ENCODE measurements around the gene GALNT15. TPM values are rescaled to one million over a fixed set of nuclear protein-coding genes. Genes with fewer than 3 reads are reported as not detected.
A peak's percentile ranks its signal among the peaks of the same experiment; 100 is the strongest.

GALNT15 gene
- total RNA-seq (2012; rRNA removed) = 14.7 and 19.7 TPM in 2 replicates
- 11.0 and 12.8 TPM in 2 replicates for polyA plus RNA-seq (2012; rRNA removed)
- 8.5 and 15.7 TPM in 2 replicates for polyA plus RNA-seq (2012; cell fraction: cytosol; rRNA removed)
- polyA plus RNA-seq (2012; cell fraction: nucleus; rRNA removed; ENCODE audit: low replicate concordance) = 7.3 and 8.8 TPM in 2 replicates
- Bru-seq, nascent RNA = percentile 92 among the genes with signal in this experiment
- percentile 85 among the genes with signal in this experiment for BruChase-seq, experiment 1, labeled RNA remaining after a 6-hour chase
- BruChase-seq, experiment 2, labeled RNA remaining after a 2-hour chase = percentile 76 among the genes with signal in this experiment
- long read RNA-seq, full-length matches to known transcripts = 192 of 258 reads
- long read RNA-seq, partial matches to known transcripts = 36 of 258 reads
- long read RNA-seq, other reads (novel, unspliced or antisense) = 30 of 258 reads

- peak within 1 kb of the TSS; percentile 71 for H2AFZ ChIP-seq (replicated peaks; ENCODE audit: low read length, poor library complexity)
- H2BK15ac ChIP-seq (ENCODE audit: low read depth, low read length) = peak within 1 kb of the TSS; percentile 77; the same call in 2 of the 3 replicates
- peak within 1 kb of the TSS; percentile 93 for H3K14ac ChIP-seq (replicated peaks; ENCODE audit: low read depth, low read length)
- peak within 1 kb of the TSS; percentile 85 for H3K27ac ChIP-seq (ENCODE audit: insufficient read depth, low read length)
- H4K8ac ChIP-seq (ENCODE audit: low read depth in 2 of 2, low read length in 2 of 2) = peak within 1 kb of the TSS; percentile 67 to 87
- TF ChIP-seq BHLHE40 (IDR thresholded peaks at IDR 0.05; ENCODE audit: low read depth, low read length) (peak; percentile 67; the same call in 1 of the 2 replicates), CEBPB (IDR thresholded peaks at IDR 0.05; ENCODE audit: low read depth, low read length) (peak; percentile 98), CHD1 (IDR thresholded peaks at IDR 0.05; ENCODE audit: low read depth, low read length) (no peak), FOS (IDR thresholded peaks at IDR 0.05; ENCODE audit: low read depth, low read length) (peak; percentile 39; the same call in 1 of the 2 replicates), RCOR1 (IDR thresholded peaks at IDR 0.05; ENCODE audit: insufficient replicate concordance, low read length) (no peak), NFE2L2 (IDR thresholded peaks at IDR 0.05; ENCODE audit: low read depth, low read length) (no peak), ELK1 (IDR thresholded peaks at IDR 0.05; ENCODE audit: borderline replicate concordance, low read depth, low read length) (no peak), POLR2A (IDR thresholded peaks at IDR 0.05; ENCODE audit: low read depth, low read length) (peak; percentile 82), MXI1 (IDR thresholded peaks at IDR 0.05; ENCODE audit: borderline replicate concordance, low read depth, low read length) (0 out of 2 replicates have a peak, but pooled peaks have one; percentile 5), RAD21 (IDR thresholded peaks at IDR 0.05; ENCODE audit: low read length) (peak; percentile 24; the same call in 1 of the 2 replicates), SMC3 (IDR thresholded peaks at IDR 0.05; ENCODE audit: low read depth, low read length) (peak; percentile 34; the same call in 1 of the 2 replicates), MAZ (IDR thresholded peaks at IDR 0.05; ENCODE audit: borderline replicate concordance, low read depth, low read length) (peak; percentile 36; the same call in 1 of the 2 replicates), USF2 (IDR thresholded peaks at IDR 0.05; ENCODE audit: low read depth, low read length) (no peak), MAFK (IDR thresholded peaks at IDR 0.05; ENCODE audit: low read depth, low read length) (no peak)
- H3K4me1 ChIP-seq (ENCODE audit: control insufficient read depth, insufficient read depth, low read length) = peaks cover 30% of the 10 kb centered on the region
- H3K4ac ChIP-seq (ENCODE audit: low read depth, low read length) = peak within 1 kb of the TSS; percentile 99
- H3K23ac ChIP-seq (ENCODE audit: low read depth, low read length) = peak within 1 kb of the TSS; percentile 95
- in situ Hi-C loops (cut with MboI; ENCODE audit: low sequenced_read_pairs) (loop anchor here (5.0 kb wide), 1 partner anchor 112 kb away; no protein-coding TSS in a partner anchor), dilution Hi-C loops (cut with HindIII; ENCODE audit: low sequenced_read_pairs, unreplicated experiment) (no loop called here), intact Hi-C loops (cut with micrococcal nuclease) (loop anchor here (1.0 to 2.0 kb wide), 6 partner anchors 25 to 314 kb away; no protein-coding TSS in a partner anchor)
- DNase-seq (peak; percentile 98), ATAC-seq (ENCODE audit: low read depth) (peak; percentile 70)
- peaks cover 31% of the 10 kb centered on the region for H3K9me1 ChIP-seq (ENCODE audit: insufficient read depth, low read length)
- H3K27me3 ChIP-seq (ENCODE audit: control insufficient read depth, insufficient read depth, low read length) = no peaks in the 10 kb centered on the region
- peak within 1 kb of the TSS; percentile 76 for H3K4me3 ChIP-seq (ENCODE audit: insufficient read depth, low read depth, low read length)
- H3K36me3 ChIP-seq (ENCODE audit: control insufficient read depth, insufficient read depth, low read length) = peaks cover 3% of the 10 kb centered on the region
- WGBS, 2 experiments (ENCODE audit: extremely low coverage in 2 of 2, insufficient read length in 1 of 2) = 0% methylated on average over 1 of the region's 8 CpGs; no CpG with 5 or more reads in 1 of the 2 experiments
- H2BK120ac ChIP-seq (ENCODE audit: low read depth, low read length) = peak within 1 kb of the TSS; percentile 94
- ChIA-PET POLR2A (ENCODE audit: unreplicated experiment) (interaction anchor here (0.9 to 1.2 kb wide), 4 partner anchors 34 to 115 kb away, joined by 3 to 4 read pairs (median 4); no protein-coding TSS in a partner anchor), CTCF (interaction anchor here (0.9 to 1.6 kb wide), 4 partner anchors 106 to 127 kb away, joined by 3 to 7 read pairs (median 4); no protein-coding TSS in a partner anchor)
- H3K9me3 ChIP-seq (ENCODE audit: control insufficient read depth, insufficient read depth, low read length) = no peaks in the 10 kb centered on the region
- peak within 1 kb of the TSS; percentile 93 for H2BK20ac ChIP-seq (ENCODE audit: low read depth, low read length)
- H2AK9ac ChIP-seq (replicated peaks; ENCODE audit: low read depth, low read length, poor library complexity) = peak within 1 kb of the TSS; percentile 77
- peak within 1 kb of the TSS; percentile 99 for H4K91ac ChIP-seq (ENCODE audit: insufficient read depth, low read depth, low read length)
- peak within 1 kb of the TSS; percentile 96 for H3K9ac ChIP-seq (ENCODE audit: low read depth, low read length)
- H4K20me1 ChIP-seq (ENCODE audit: insufficient read depth, low read length) = no peaks in the 10 kb centered on the region
- H3K4me2 ChIP-seq (ENCODE audit: low read depth, low read length) = peak within 1 kb of the TSS; percentile 78
- H3K18ac ChIP-seq (ENCODE audit: low read depth, low read length) = peak within 1 kb of the TSS; percentile 89
- H3K79me1 ChIP-seq (ENCODE audit: low read depth in 1 of 2, low read length in 2 of 2) = peaks cover 18 to 43% of the 10 kb centered on the region in 2 experiments
- H2AK5ac ChIP-seq (ENCODE audit: low read depth, low read length) = peak within 1 kb of the TSS; percentile 88
- no TSS peak for BruUV-seq (replicated peaks)
- peak within 1 kb of the TSS; percentile 83 for H3K56ac ChIP-seq (ENCODE audit: extremely low read depth, insufficient read depth, low read length)
- H4K5ac ChIP-seq (ENCODE audit: low read depth, low read length) = peak within 1 kb of the TSS; percentile 79
- peak within 1 kb of the TSS; percentile 93 for H2BK5ac ChIP-seq (ENCODE audit: low read depth, low read length, poor library complexity, severe bottlenecking)
These were observed at the start of gene GALNT15 for GRCh38 chr3:16174389-16174788. Gene GALNT15, plus strand, starts transcription at chr3:16174680. Its CDS starts 472 bp downstream, at chr3:16175152.
